IMR-90 (cell line): ENCODE measurements around the gene DENND6A. TPM values are rescaled to one million over a fixed set of nuclear protein-coding genes. Genes with fewer than 3 reads are reported as not detected.

Experiments
- ATAC-seq: fragments of 200-7000 bp; cut with Tn5 transposase; 2 replicates; pipeline ENCODE4 v1.9.1; 2020; ENCODE audit warnings: low read depth, mild to moderate bottlenecking, moderate library complexity
- BruUV-seq: library from RNA; stranded (reverse); fragments of 400-500 nt; replicated peaks from 2 replicates; lab custom pipeline; 2021; lab: Mats Ljungman, UMichigan
- CTCF ChIA-PET: fragments of 300-600 bp; formaldehyde crosslinking; extraction: SDS; loops from one replicate; lab custom pipeline; 2021; ENCODE audit warnings: antibody characterized with exemption; lab: Yijun Ruan, JAX
- POLR2A ChIA-PET: fragments of 300-600 bp; sonication (Branson Sonifier 250); formaldehyde crosslinking; loops from one replicate; lab custom pipeline; 2022; ENCODE audit warnings: antibody characterized with exemption; ENCODE audit not compliant: unreplicated experiment; lab: Charles Lee
- DNase-seq: peaks from one replicate; pipeline ENCODE4 v3.0.0; 2013
- H2AFZ ChIP-seq: replicated peaks from 2 replicates; pipeline ENCODE3; 2013; ENCODE audit warnings: low read length, mild to moderate bottlenecking; ENCODE audit not compliant: poor library complexity
- H2AK5ac ChIP-seq: 2 replicates; pipeline ENCODE4 v1.6.1; 2013; ENCODE audit warnings: low read depth, low read length, inconsistent platforms
- H2AK9ac ChIP-seq: replicated peaks from 2 replicates; pipeline ENCODE3; 2013; ENCODE audit warnings: mild to moderate bottlenecking, low read depth, low read length, moderate library complexity; ENCODE audit not compliant: poor library complexity
- H2BK120ac ChIP-seq: 2 replicates; pipeline ENCODE4 v1.6.1; 2013; ENCODE audit warnings: low read depth, low read length, inconsistent platforms
- H2BK15ac ChIP-seq: 3 replicates; pipeline ENCODE4 v1.6.1; 2013; ENCODE audit warnings: low read depth, low read length, inconsistent platforms
- H2BK20ac ChIP-seq: 2 replicates; pipeline ENCODE4 v1.6.1; 2013; ENCODE audit warnings: low read depth, mild to moderate bottlenecking, inconsistent platforms, low read length, moderate library complexity
- H2BK5ac ChIP-seq: 2 replicates; pipeline ENCODE4 v1.6.1; 2013; ENCODE audit warnings: mild to moderate bottlenecking, low read depth, low read length, inconsistent platforms; ENCODE audit not compliant: poor library complexity, severe bottlenecking
- H3K14ac ChIP-seq: replicated peaks from 2 replicates; pipeline ENCODE4 v1.6.1; 2013; ENCODE audit warnings: low read depth, low read length, inconsistent platforms
- H3K18ac ChIP-seq: 2 replicates; pipeline ENCODE4 v1.6.1; 2013; ENCODE audit warnings: low read depth, low read length, control low read depth
- H3K23ac ChIP-seq: 2 replicates; pipeline ENCODE4 v1.6.1; 2013; ENCODE audit warnings: low read depth, low read length, inconsistent platforms
- H3K27ac ChIP-seq: 2 replicates; pipeline ENCODE4 v1.5.1; 2013; ENCODE audit warnings: mild to moderate bottlenecking, control low read depth, low read length; ENCODE audit not compliant: insufficient read depth
- H3K27me3 ChIP-seq: 2 replicates; pipeline ENCODE4 v1.6.1; 2013; ENCODE audit warnings: low read length; ENCODE audit not compliant: control insufficient read depth, insufficient read depth
- H3K36me3 ChIP-seq: 2 replicates; pipeline ENCODE4 v1.6.1; 2013; ENCODE audit warnings: low read length, mixed read lengths; ENCODE audit not compliant: control insufficient read depth, insufficient read depth
- H3K4ac ChIP-seq: 2 replicates; pipeline ENCODE4 v1.6.1; 2013; ENCODE audit warnings: low read depth, low read length, inconsistent platforms
- H3K4me1 ChIP-seq: 2 replicates; pipeline ENCODE4 v1.6.1; 2013; ENCODE audit warnings: low read length, mixed read lengths; ENCODE audit not compliant: control insufficient read depth, insufficient read depth
- H3K4me2 ChIP-seq: 2 replicates; pipeline ENCODE4 v1.6.1; 2013; ENCODE audit warnings: low read depth, mild to moderate bottlenecking, control low read depth, low read length, moderate library complexity
- H3K4me3 ChIP-seq: 2 replicates; pipeline ENCODE4 v1.5.1; 2013; ENCODE audit warnings: low read depth, mild to moderate bottlenecking, control low read depth, low read length, moderate library complexity; ENCODE audit not compliant: insufficient read depth
- H3K56ac ChIP-seq: 2 replicates; pipeline ENCODE4 v1.6.1; 2013; ENCODE audit warnings: low read length, inconsistent platforms; ENCODE audit not compliant: insufficient read depth; ENCODE audit errors: extremely low read depth
- H3K79me1 ChIP-seq, 2 experiments: 2 replicates each; pipeline ENCODE4 v1.6.1; 2013; ENCODE audit warnings: low read length in 2 of 2, inconsistent platforms in 1 of 2, low read depth in 1 of 2
- H3K9ac ChIP-seq: 2 replicates; pipeline ENCODE4 v1.6.1; 2013; ENCODE audit warnings: low read depth, low read length, control low read depth
- H3K9me1 ChIP-seq: 2 replicates; pipeline ENCODE4 v1.6.1; 2013; ENCODE audit warnings: low read length, inconsistent platforms; ENCODE audit not compliant: insufficient read depth
- H3K9me3 ChIP-seq: 2 replicates; pipeline ENCODE4 v1.6.1; 2013; ENCODE audit warnings: low read length; ENCODE audit not compliant: control insufficient read depth, insufficient read depth
- H4K20me1 ChIP-seq: 2 replicates; pipeline ENCODE4 v1.6.1; 2013; ENCODE audit warnings: low read length, inconsistent platforms; ENCODE audit not compliant: insufficient read depth
- H4K5ac ChIP-seq: 2 replicates; pipeline ENCODE4 v1.6.1; 2013; ENCODE audit warnings: mild to moderate bottlenecking, low read depth, low read length, control low read depth
- H4K8ac ChIP-seq, 2 experiments: 2 replicates each; pipeline ENCODE4 v1.6.1; 2013; ENCODE audit warnings: low read depth in 2 of 2, low read length in 2 of 2, control low read depth in 1 of 2, inconsistent platforms in 1 of 2
- H4K91ac ChIP-seq: 2 replicates; pipeline ENCODE4 v1.6.1; 2013; ENCODE audit warnings: low read depth, low read length, inconsistent platforms; ENCODE audit not compliant: insufficient read depth
- CEBPB ChIP-seq: IDR thresholded peaks from 2 replicates; pipeline ENCODE4 v1.6.1; 2012; ENCODE audit warnings: low read depth, low read length, improper control_type of control experiment
- FOS ChIP-seq: fragments of 150-350 bp; IDR thresholded peaks from 2 replicates; pipeline ENCODE4 v1.6.1; 2016; ENCODE audit warnings: low read depth, low read length
- WGBS, 2 experiments: methylation state at CpG; one replicate each; pipeline versions ENCODE4 v1.1.5 to v1.1.7; 2013; ENCODE audit warnings: missing lambda C conversion rate in 2 of 2; ENCODE audit not compliant: insufficient read length in 1 of 2; ENCODE audit errors: extremely low coverage in 2 of 2; 5-methylcytosine and 5-hydroxymethylcytosine counted together
- dilution Hi-C: fragments of 300-500 bp; cut with HindIII; formaldehyde crosslinking; loops from one replicate; pipeline ENCODE4 v1.14.3; 2018; ENCODE audit warnings: low sequenced_read_pairs; ENCODE audit not compliant: unreplicated experiment
- in situ Hi-C: fragments of 300-500 bp; cut with MboI; formaldehyde crosslinking; loops from 3 replicates; pipeline ENCODE4 v1.14.3; 2019; ENCODE audit warnings: low sequenced_read_pairs, inconsistent platforms, mixed read lengths
- intact Hi-C: fragments of 100-400 bp; cut with micrococcal nuclease; formaldehyde crosslinking; loops from 2 replicates; pipeline ENCODE4 v1.10.0; 2022
- polyA plus RNA-seq, 3 experiments: library from polyadenylated mRNA; depleted of rRNA; stranded (reverse); fragments of >200 nt; gene quantifications; 2 replicates each; pipeline ENCODE4 v1.2.3, GENCODE V29; 2012; ENCODE audit warnings: low replicate concordance in 1 of 3
- total RNA-seq: library from RNA; depleted of rRNA; stranded (reverse); fragments of >200 nt; gene quantifications from 2 replicates; pipeline ENCODE4 v1.2.3, GENCODE V29; 2012

Gene DENND6A
- total and polyA plus RNA-seq, 2 of the 4 experiments (the other 2 are of a cell fraction): 3.8 to 9.0 TPM

DNA sequence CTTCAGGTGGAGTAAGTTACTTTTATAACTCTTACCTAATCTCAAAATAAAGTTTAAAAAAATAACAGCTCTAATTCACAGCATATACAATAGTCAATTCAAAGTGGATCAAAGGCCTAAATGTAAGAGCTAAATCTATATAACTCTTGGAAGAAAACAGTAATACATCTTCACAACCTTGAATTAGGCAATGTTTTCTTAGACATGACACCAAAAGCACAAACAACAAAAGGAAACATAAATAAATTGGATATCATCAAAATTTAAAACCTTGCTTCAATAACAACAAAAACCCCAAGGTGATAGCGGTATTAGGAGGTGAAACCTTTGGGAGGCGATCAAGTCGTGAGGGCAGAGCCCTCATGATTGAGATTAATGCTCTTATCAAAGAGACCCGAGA lies 12.8 kb downstream of the DENND6A start:
- Histone ChIP-seq H4K20me1 (peaks cover 12% of the 10 kb centered on the region), H2BK15ac (no peak overlapping the region), H3K9me1 (peaks cover 8% of the 10 kb centered on the region; the same call in 1 of the 2 replicates), H2AK5ac (no peak overlapping the region), H3K4me1 (peaks cover 1% of the 10 kb centered on the region; the same call in 1 of the 2 replicates), H4K5ac (no peak overlapping the region), H3K27me3 (no peaks in the 10 kb centered on the region), H3K36me3 (peaks cover 3% of the 10 kb centered on the region; the same call in 1 of the 2 replicates), H3K79me1 (peaks cover 36 to 55% of the 10 kb centered on the region in 2 experiments), H2AFZ (no peak overlapping the region), H3K27ac (no peak overlapping the region), H4K8ac (no peak overlapping the region), H3K23ac (no peak overlapping the region), H3K9me3 (no peaks in the 10 kb centered on the region), H4K91ac (no peak overlapping the region), H3K4me3 (no peak overlapping the region), H3K4ac (no peak overlapping the region), H3K56ac (no peak overlapping the region), H2AK9ac (no peak overlapping the region), H3K9ac (no peak overlapping the region), H2BK5ac (no peak overlapping the region), H3K4me2 (no peak overlapping the region), H2BK20ac (no peak overlapping the region), H2BK120ac (no peak overlapping the region), H3K18ac (no peak overlapping the region), H3K14ac (no peak overlapping the region)
- in situ Hi-C loops: no loop called here
- ATAC-seq (no peak), DNase-seq (no peak)
- ChIA-PET CTCF (no interaction called here), POLR2A (no interaction called here)
- WGBS, 2 experiments: no CpG with 5 or more reads among the region's 4 CpGs
- dilution Hi-C loops: no loop called here
- intact Hi-C loops: no loop called here
- TF ChIP-seq CEBPB (peak; percentile 76), FOS (no peak)
- BruUV-seq: no TSS peak
